IMR-90 (cell line): ENCODE measurements around the gene ZNF518A. TPM values are rescaled to one million over a fixed set of nuclear protein-coding genes. Genes with fewer than 3 reads are reported as not detected.

Experiments
- ATAC-seq: fragments of 200-7000 bp; cut with Tn5 transposase; 2 replicates; pipeline ENCODE4 v1.9.1; 2020; ENCODE audit warnings: low read depth, mild to moderate bottlenecking, moderate library complexity
- BruUV-seq: library from RNA; stranded (reverse); fragments of 400-500 nt; replicated peaks from 2 replicates; lab custom pipeline; 2021; lab: Mats Ljungman, UMichigan
- CTCF ChIA-PET: fragments of 300-600 bp; formaldehyde crosslinking; extraction: SDS; loops from one replicate; lab custom pipeline; 2021; ENCODE audit warnings: antibody characterized with exemption; lab: Yijun Ruan, JAX
- POLR2A ChIA-PET: fragments of 300-600 bp; sonication (Branson Sonifier 250); formaldehyde crosslinking; loops from one replicate; lab custom pipeline; 2022; ENCODE audit warnings: antibody characterized with exemption; ENCODE audit not compliant: unreplicated experiment; lab: Charles Lee
- DNase-seq: peaks from one replicate; pipeline ENCODE4 v3.0.0; 2013
- H2AFZ ChIP-seq: replicated peaks from 2 replicates; pipeline ENCODE3; 2013; ENCODE audit warnings: low read length, mild to moderate bottlenecking; ENCODE audit not compliant: poor library complexity
- H2AK5ac ChIP-seq: 2 replicates; pipeline ENCODE4 v1.6.1; 2013; ENCODE audit warnings: low read depth, low read length, inconsistent platforms
- H2AK9ac ChIP-seq: replicated peaks from 2 replicates; pipeline ENCODE3; 2013; ENCODE audit warnings: mild to moderate bottlenecking, low read depth, low read length, moderate library complexity; ENCODE audit not compliant: poor library complexity
- H2BK120ac ChIP-seq: 2 replicates; pipeline ENCODE4 v1.6.1; 2013; ENCODE audit warnings: low read depth, low read length, inconsistent platforms
- H2BK15ac ChIP-seq: 3 replicates; pipeline ENCODE4 v1.6.1; 2013; ENCODE audit warnings: low read depth, low read length, inconsistent platforms
- H2BK20ac ChIP-seq: 2 replicates; pipeline ENCODE4 v1.6.1; 2013; ENCODE audit warnings: low read depth, mild to moderate bottlenecking, inconsistent platforms, low read length, moderate library complexity
- H2BK5ac ChIP-seq: 2 replicates; pipeline ENCODE4 v1.6.1; 2013; ENCODE audit warnings: mild to moderate bottlenecking, low read depth, low read length, inconsistent platforms; ENCODE audit not compliant: poor library complexity, severe bottlenecking
- H3K14ac ChIP-seq: replicated peaks from 2 replicates; pipeline ENCODE4 v1.6.1; 2013; ENCODE audit warnings: low read depth, low read length, inconsistent platforms
- H3K18ac ChIP-seq: 2 replicates; pipeline ENCODE4 v1.6.1; 2013; ENCODE audit warnings: low read depth, low read length, control low read depth
- H3K23ac ChIP-seq: 2 replicates; pipeline ENCODE4 v1.6.1; 2013; ENCODE audit warnings: low read depth, low read length, inconsistent platforms
- H3K27ac ChIP-seq: 2 replicates; pipeline ENCODE4 v1.5.1; 2013; ENCODE audit warnings: mild to moderate bottlenecking, control low read depth, low read length; ENCODE audit not compliant: insufficient read depth
- H3K27me3 ChIP-seq: 2 replicates; pipeline ENCODE4 v1.6.1; 2013; ENCODE audit warnings: low read length; ENCODE audit not compliant: control insufficient read depth, insufficient read depth
- H3K36me3 ChIP-seq: 2 replicates; pipeline ENCODE4 v1.6.1; 2013; ENCODE audit warnings: low read length, mixed read lengths; ENCODE audit not compliant: control insufficient read depth, insufficient read depth
- H3K4ac ChIP-seq: 2 replicates; pipeline ENCODE4 v1.6.1; 2013; ENCODE audit warnings: low read depth, low read length, inconsistent platforms
- H3K4me1 ChIP-seq: 2 replicates; pipeline ENCODE4 v1.6.1; 2013; ENCODE audit warnings: low read length, mixed read lengths; ENCODE audit not compliant: control insufficient read depth, insufficient read depth
- H3K4me2 ChIP-seq: 2 replicates; pipeline ENCODE4 v1.6.1; 2013; ENCODE audit warnings: low read depth, mild to moderate bottlenecking, control low read depth, low read length, moderate library complexity
- H3K4me3 ChIP-seq: 2 replicates; pipeline ENCODE4 v1.5.1; 2013; ENCODE audit warnings: low read depth, mild to moderate bottlenecking, control low read depth, low read length, moderate library complexity; ENCODE audit not compliant: insufficient read depth
- H3K56ac ChIP-seq: 2 replicates; pipeline ENCODE4 v1.6.1; 2013; ENCODE audit warnings: low read length, inconsistent platforms; ENCODE audit not compliant: insufficient read depth; ENCODE audit errors: extremely low read depth
- H3K79me1 ChIP-seq, 2 experiments: 2 replicates each; pipeline ENCODE4 v1.6.1; 2013; ENCODE audit warnings: low read length in 2 of 2, inconsistent platforms in 1 of 2, low read depth in 1 of 2
- H3K9ac ChIP-seq: 2 replicates; pipeline ENCODE4 v1.6.1; 2013; ENCODE audit warnings: low read depth, low read length, control low read depth
- H3K9me1 ChIP-seq: 2 replicates; pipeline ENCODE4 v1.6.1; 2013; ENCODE audit warnings: low read length, inconsistent platforms; ENCODE audit not compliant: insufficient read depth
- H3K9me3 ChIP-seq: 2 replicates; pipeline ENCODE4 v1.6.1; 2013; ENCODE audit warnings: low read length; ENCODE audit not compliant: control insufficient read depth, insufficient read depth
- H4K20me1 ChIP-seq: 2 replicates; pipeline ENCODE4 v1.6.1; 2013; ENCODE audit warnings: low read length, inconsistent platforms; ENCODE audit not compliant: insufficient read depth
- H4K5ac ChIP-seq: 2 replicates; pipeline ENCODE4 v1.6.1; 2013; ENCODE audit warnings: mild to moderate bottlenecking, low read depth, low read length, control low read depth
- H4K8ac ChIP-seq, 2 experiments: 2 replicates each; pipeline ENCODE4 v1.6.1; 2013; ENCODE audit warnings: low read depth in 2 of 2, low read length in 2 of 2, control low read depth in 1 of 2, inconsistent platforms in 1 of 2
- H4K91ac ChIP-seq: 2 replicates; pipeline ENCODE4 v1.6.1; 2013; ENCODE audit warnings: low read depth, low read length, inconsistent platforms; ENCODE audit not compliant: insufficient read depth
- BHLHE40 ChIP-seq: fragments of 150-350 bp; IDR thresholded peaks from 2 replicates; pipeline ENCODE4 v1.6.1; 2016; ENCODE audit warnings: mild to moderate bottlenecking, low read depth, low read length
- CEBPB ChIP-seq: IDR thresholded peaks from 2 replicates; pipeline ENCODE4 v1.6.1; 2012; ENCODE audit warnings: low read depth, low read length, improper control_type of control experiment
- CHD1 ChIP-seq: IDR thresholded peaks from 2 replicates; pipeline ENCODE4 v1.6.1; 2012; ENCODE audit warnings: low read depth, low read length, improper control_type of control experiment
- CTCF ChIP-seq: conservative IDR thresholded peaks from 2 replicates; pipeline ENCODE4 v1.5.1; 2012; ENCODE audit warnings: mild to moderate bottlenecking, low read depth, low read length, improper control_type of control experiment
- ELK1 ChIP-seq: fragments of 150-350 bp; IDR thresholded peaks from 2 replicates; pipeline ENCODE4 v1.6.1; 2016; ENCODE audit warnings: low read depth, mild to moderate bottlenecking, low read length, moderate library complexity, borderline replicate concordance
- MAFK ChIP-seq: IDR thresholded peaks from 2 replicates; pipeline ENCODE4 v1.6.1; 2012; ENCODE audit warnings: low read depth, low read length, improper control_type of control experiment
- MAZ ChIP-seq: IDR thresholded peaks from 2 replicates; pipeline ENCODE4 v1.6.1; 2012; ENCODE audit warnings: low read depth, mild to moderate bottlenecking, low read length, improper control_type of control experiment, moderate library complexity, borderline replicate concordance
- MXI1 ChIP-seq: IDR thresholded peaks from 2 replicates; pipeline ENCODE4 v1.6.1; 2012; ENCODE audit warnings: low read depth, mild to moderate bottlenecking, low read length, moderate library complexity, borderline replicate concordance
- NFE2L2 ChIP-seq: fragments of 150-350 bp; IDR thresholded peaks from 2 replicates; pipeline ENCODE4 v1.6.1; 2016; ENCODE audit warnings: low read depth, mild to moderate bottlenecking, low read length
- POLR2A ChIP-seq: IDR thresholded peaks from 2 replicates; pipeline ENCODE4 v1.6.1; 2012; ENCODE audit warnings: mild to moderate bottlenecking, low read depth, low read length
- RCOR1 ChIP-seq: IDR thresholded peaks from 2 replicates; pipeline ENCODE4 v1.6.1; 2012; ENCODE audit warnings: mild to moderate bottlenecking, low read length, improper control_type of control experiment; ENCODE audit not compliant: insufficient replicate concordance
- WGBS, 2 experiments: methylation state at CpG; one replicate each; pipeline versions ENCODE4 v1.1.5 to v1.1.7; 2013; ENCODE audit warnings: missing lambda C conversion rate in 2 of 2; ENCODE audit not compliant: insufficient read length in 1 of 2; ENCODE audit errors: extremely low coverage in 2 of 2; 5-methylcytosine and 5-hydroxymethylcytosine counted together
- dilution Hi-C: fragments of 300-500 bp; cut with HindIII; formaldehyde crosslinking; loops from one replicate; pipeline ENCODE4 v1.14.3; 2018; ENCODE audit warnings: low sequenced_read_pairs; ENCODE audit not compliant: unreplicated experiment
- in situ Hi-C: fragments of 300-500 bp; cut with MboI; formaldehyde crosslinking; loops from 3 replicates; pipeline ENCODE4 v1.14.3; 2019; ENCODE audit warnings: low sequenced_read_pairs, inconsistent platforms, mixed read lengths
- intact Hi-C: fragments of 100-400 bp; cut with micrococcal nuclease; formaldehyde crosslinking; loops from 2 replicates; pipeline ENCODE4 v1.10.0; 2022
- polyA plus RNA-seq, 3 experiments: library from polyadenylated mRNA; depleted of rRNA; stranded (reverse); fragments of >200 nt; gene quantifications; 2 replicates each; pipeline ENCODE4 v1.2.3, GENCODE V29; 2012; ENCODE audit warnings: low replicate concordance in 1 of 3
- total RNA-seq: library from RNA; depleted of rRNA; stranded (reverse); fragments of >200 nt; gene quantifications from 2 replicates; pipeline ENCODE4 v1.2.3, GENCODE V29; 2012

The ZNF518A gene
- total and polyA plus RNA-seq, 2 of the 4 experiments (the other 2 are of a cell fraction): 2.1 to 7.9 TPM

GRCh38 chr10:96212911-96213310, 82.8 kb downstream of the ZNF518A start:
- no peak overlapping the region for H3K14ac ChIP-seq
- H2AFZ ChIP-seq: no peak overlapping the region
- no peak overlapping the region for H2AK5ac ChIP-seq
- no peak overlapping the region for H2AK9ac ChIP-seq
- no peak overlapping the region for H4K8ac ChIP-seq
- no peak overlapping the region for H2BK120ac ChIP-seq
- no peaks in the 10 kb centered on the region for H3K79me1 ChIP-seq
- no peak overlapping the region for H3K4me3 ChIP-seq
- H2BK5ac ChIP-seq: no peak overlapping the region
- H3K9me1 ChIP-seq: no peaks in the 10 kb centered on the region
- no peaks in the 10 kb centered on the region for H4K20me1 ChIP-seq
- no peak overlapping the region for H2BK15ac ChIP-seq
- no peak for TF ChIP-seq MAZ
- TF ChIP-seq CHD1: no peak
- no peak for TF ChIP-seq RCOR1
- no peak for TF ChIP-seq MXI1
- no peak for TF ChIP-seq ELK1
- no peak for TF ChIP-seq CEBPB
- TF ChIP-seq BHLHE40: no peak
- TF ChIP-seq NFE2L2: no peak
- no peak for TF ChIP-seq POLR2A
- TF ChIP-seq CTCF: no peak
- TF ChIP-seq MAFK: no peak
- no TSS peak for BruUV-seq
- no peaks in the 10 kb centered on the region for H3K4me1 ChIP-seq
- H3K4ac ChIP-seq: no peak overlapping the region
- ChIA-PET POLR2A (no interaction called here), CTCF (no interaction called here)
- H3K56ac ChIP-seq: no peak overlapping the region
- no peak overlapping the region for H3K23ac ChIP-seq
- no peak overlapping the region for H4K91ac ChIP-seq
- intact Hi-C loops (no loop called here), in situ Hi-C loops (no loop called here), dilution Hi-C loops (no loop called here)
- H3K4me2 ChIP-seq: no peak overlapping the region
- no peaks in the 10 kb centered on the region; the same call in 1 of the 2 replicates for H3K27me3 ChIP-seq
- no peak overlapping the region for H3K18ac ChIP-seq
- no peaks in the 10 kb centered on the region for H3K36me3 ChIP-seq
- no peak overlapping the region for H3K9ac ChIP-seq
- ATAC-seq (no peak), DNase-seq (no peak)
- no peak overlapping the region for H4K5ac ChIP-seq
- no peaks in the 10 kb centered on the region for H3K9me3 ChIP-seq
- no CpG with 5 or more reads among the region's 1 CpG for WGBS, 2 experiments
- H3K27ac ChIP-seq: no peak overlapping the region
- no peak overlapping the region for H2BK20ac ChIP-seq
